K562 (cell line): ENCODE measurements around the gene ARL2. TPM values are rescaled to one million over a fixed set of nuclear protein-coding genes. Genes with fewer than 3 reads are reported as not detected.

ENCODE experiments used
- ATAC-seq: fragments of 200-7000 bp; cut with Tn5 transposase; 3 replicates; pipeline ENCODE4 v1.9.1; 2020; ENCODE audit warnings: moderate library complexity
- BruUV-seq: library from RNA; stranded (reverse); fragments of 400-500 nt; replicated peaks from 2 replicates; lab custom pipeline; 2021; lab: Mats Ljungman, UMichigan
- CTCF ChIA-PET: fragments of 300-600 bp; formaldehyde crosslinking; extraction: SDS; loops from one replicate; lab custom pipeline; 2021; ENCODE audit warnings: low intra/inter-chr PET ratio; lab: Yijun Ruan, JAX
- POLR2A ChIA-PET: fragments of 300-600, 350-650 bp; sonication (Branson Sonifier 250); formaldehyde crosslinking; extraction: SDS; loops from one replicate; lab custom pipeline; 2021; ENCODE audit warnings: antibody characterized with exemption, inconsistent platforms; lab: Yijun Ruan, JAX
- DNase-seq, 4 experiments: peaks; one replicate each; pipeline versions ENCODE4 v3.0.0 to v3.0.0-alpha.2; 2011 to 2018; ENCODE audit warnings: low spot score in 3 of 4, mixed read lengths in 3 of 4; ENCODE audit errors: extremely low read depth in 1 of 4
- FAIRE-seq: peaks from 2 replicates; lab custom pipeline; 2011; peaks lifted over from hg19 to GRCh38; lab: Jason Lieb, UNC
- H2AFZ ChIP-seq: 2 replicates; pipeline ENCODE4 v1.6.0; 2011; ENCODE audit warnings: low read depth, low read length, control low read depth, inconsistent platforms
- H3K27ac ChIP-seq: fragments of 200-600 bp; 3 replicates; pipeline ENCODE4 v1.8.0; 2011; ENCODE audit warnings: low read depth, mild to moderate bottlenecking, control low read depth, inconsistent platforms, low read length, moderate library complexity, mixed read lengths; ENCODE audit errors: extremely low read depth
- H3K27me3 ChIP-seq, 2 experiments: fragments of 300-600 bp in 1 of 2; 2 replicates in 1 of 2; 3 replicates in 1 of 2; pipeline versions ENCODE4 v1.6.0 to v1.8.0; 2011; ENCODE audit warnings: inconsistent platforms in 2 of 2, low read length in 2 of 2, mild to moderate bottlenecking in 1 of 2, mixed read lengths in 1 of 2, moderate library complexity in 1 of 2; ENCODE audit not compliant: control insufficient read depth in 2 of 2, insufficient read depth in 2 of 2
- H3K36me3 ChIP-seq: fragments of 300-600 bp; 3 replicates; pipeline ENCODE4 v1.8.0; 2011; ENCODE audit warnings: mild to moderate bottlenecking, low read length, inconsistent platforms; ENCODE audit not compliant: control insufficient read depth, insufficient read depth
- H3K4me1 ChIP-seq, 2 experiments: fragments of 200-600 bp in 1 of 2; replicated peaks in 1 of 2; 2 replicates in 1 of 2; 3 replicates in 1 of 2; pipeline versions ENCODE4 v1.5.1 to v1.8.0; 2011; ENCODE audit warnings: inconsistent platforms in 2 of 2, low read length in 2 of 2, mild to moderate bottlenecking in 1 of 2, mixed read lengths in 1 of 2, moderate library complexity in 1 of 2; ENCODE audit not compliant: control insufficient read depth in 2 of 2, insufficient read depth in 2 of 2
- H3K4me2 ChIP-seq: 2 replicates; pipeline ENCODE4 v1.6.1; 2011; ENCODE audit warnings: low read length, control low read depth, inconsistent platforms, mixed read lengths; ENCODE audit not compliant: insufficient read depth
- H3K4me3 ChIP-seq: fragments of 200-600 bp; sonication (generic), shearing (Covaris generic); 2 replicates; pipeline ENCODE4 v1.5.1; 2016; ENCODE audit warnings: control low read depth, inconsistent platforms
- H3K79me2 ChIP-seq: fragments of 200-600 bp; 3 replicates; pipeline ENCODE4 v1.8.0; 2011; ENCODE audit warnings: low read length, inconsistent platforms; ENCODE audit not compliant: control insufficient read depth, insufficient read depth
- H3K9ac ChIP-seq, 2 experiments: 2 replicates each; pipeline versions ENCODE4 v1.6.0 to v1.6.1; 2011; ENCODE audit warnings: low read depth in 2 of 2, low read length in 2 of 2, control low read depth in 1 of 2, inconsistent platforms in 1 of 2, mild to moderate bottlenecking in 1 of 2, mixed read lengths in 1 of 2; ENCODE audit not compliant: insufficient read depth in 1 of 2
- H3K9me1 ChIP-seq: one replicate; pipeline ENCODE4 v1.6.0; 2011; ENCODE audit warnings: inconsistent platforms, mild to moderate bottlenecking, low read length, moderate library complexity; ENCODE audit not compliant: control insufficient read depth, insufficient read depth
- H3K9me3 ChIP-seq: replicated peaks from 2 replicates; pipeline ENCODE4 v1.5.1; 2011; ENCODE audit warnings: low read depth, low read length, inconsistent platforms; ENCODE audit not compliant: control insufficient read depth, insufficient read depth
- H4K20me1 ChIP-seq: replicated peaks from 2 replicates; pipeline ENCODE4 v1.6.1; 2011; ENCODE audit warnings: low read length, inconsistent platforms, mixed read lengths; ENCODE audit not compliant: control insufficient read depth, insufficient read depth
- CXXC5 ChIP-seq: fragments of 250-450 bp; sonication (Bioruptor Pico); IDR thresholded peaks from 2 replicates; pipeline ENCODE4 v1.8.0; 2022; ENCODE audit warnings: inconsistent platforms, mild to moderate bottlenecking, moderate library complexity
- E2F1 ChIP-seq: sonication (generic); formaldehyde crosslinking; IDR thresholded peaks from 2 replicates; pipeline ENCODE4 v1.8.1; 2023; ENCODE audit warnings: mild to moderate bottlenecking, missing genetic modification reagents, moderate library complexity
- EGR1 ChIP-seq: fragments of 450-650 bp; conservative IDR thresholded peaks from 2 replicates; pipeline ENCODE4 v1.6.1; 2017; ENCODE audit warnings: mild to moderate bottlenecking
- FOXJ2 ChIP-seq: fragments of 200-800 bp; sonication (Bioruptor generic); IDR thresholded peaks from 2 replicates; pipeline ENCODE4 v1.6.1; 2016; ENCODE audit warnings: missing genetic modification characterization, missing compliant biosample characterization
- FOXM1 ChIP-seq, 2 experiments: fragments of 450-650 bp in 1 of 2; sonication (generic) in 1 of 2; formaldehyde crosslinking in 1 of 2; IDR thresholded peaks; 2 replicates each; pipeline versions ENCODE4 v1.6.1 to v1.9.0; 2017 to 2022; ENCODE audit warnings: low read depth in 2 of 2, mild to moderate bottlenecking in 2 of 2, missing genetic modification reagents in 1 of 2, moderate library complexity in 1 of 2
- HOMEZ ChIP-seq: fragments of 250-450 bp; sonication (Bioruptor Pico); IDR thresholded peaks from 2 replicates; pipeline ENCODE4 v1.4.0; 2020; ENCODE audit warnings: mild to moderate bottlenecking, moderate library complexity
- KDM2B ChIP-seq: fragments of 250-450 bp; sonication (Bioruptor Pico); IDR thresholded peaks from 2 replicates; pipeline ENCODE4 v1.8.0; 2021; ENCODE audit warnings: mild to moderate bottlenecking, moderate library complexity
- MYBL2 ChIP-seq, 2 experiments: fragments of 450-650 bp in 1 of 2; sonication (generic) in 1 of 2; formaldehyde crosslinking in 1 of 2; IDR thresholded peaks; 2 replicates each; pipeline versions ENCODE4 v1.6.1 to v1.8.1; 2017 to 2022; ENCODE audit warnings: borderline replicate concordance in 1 of 2, inconsistent platforms in 1 of 2, low read depth in 1 of 2, mild to moderate bottlenecking in 1 of 2, missing genetic modification reagents in 1 of 2, moderate library complexity in 1 of 2
- MYC ChIP-seq, 2 experiments: fragments of 250-450 bp in 1 of 2; sonication (Bioruptor Pico) in 1 of 2; IDR thresholded peaks; 2 replicates each; pipeline versions ENCODE4 v1.5.1 to v1.6.1; 2012 to 2021; ENCODE audit warnings: low read depth in 2 of 2, borderline replicate concordance in 1 of 2, improper control_type of control experiment in 1 of 2, low read length in 1 of 2, mild to moderate bottlenecking in 1 of 2, moderate library complexity in 1 of 2
- POLR2H ChIP-seq: IDR thresholded peaks from 2 replicates; pipeline ENCODE4 v1.6.1; 2016; ENCODE audit warnings: missing genetic modification characterization, low read depth, mild to moderate bottlenecking, control low read depth, missing compliant biosample characterization, moderate library complexity
- SIN3A ChIP-seq, 2 experiments: fragments of 150-350 bp in 1 of 2; IDR thresholded peaks; 2 replicates each; pipeline ENCODE4 v1.6.1; 2011 to 2016; ENCODE audit warnings: borderline replicate concordance in 2 of 2, low read depth in 2 of 2, low read length in 2 of 2, mild to moderate bottlenecking in 2 of 2, moderate library complexity in 2 of 2; ENCODE audit not compliant: control insufficient read depth in 1 of 2
- WGBS: fragments of 100-300 bp; shearing (Covaris generic); methylation state at CpG from one replicate; pipeline ENCODE4 v1.1.6; 2016; ENCODE audit warnings: low coverage, mixed read lengths; ENCODE audit not compliant: insufficient coverage; ENCODE audit errors: missing lambda C conversion rate; 5-methylcytosine and 5-hydroxymethylcytosine counted together
- in situ Hi-C: fragments of 300-500 bp; cut with MboI; formaldehyde crosslinking; loops from 4 replicates; pipeline ENCODE4 v1.15.0; 2018; ENCODE audit warnings: inconsistent platforms, mixed read lengths
- intact Hi-C: fragments of 100-400 bp; cut with micrococcal nuclease; formaldehyde crosslinking; loops from 2 replicates; pipeline ENCODE4 v1.14.2; 2022
- polyA plus RNA-seq, 8 experiments: library from polyadenylated mRNA; depleted of rRNA in 4 of 8; stranded (reverse) in 5 of 8; unstranded in 3 of 8; fragments of >200 nt; fragmentation: Nextera tagmentation in 2 of 8; fragmentation: Illumina TruSeq in 1 of 8; extraction: Ambion mirVana in 2 of 8; extraction: Trizol in 1 of 8; gene quantifications; 2 replicates each; pipeline versions ENCODE4 v1.2.1 to v1.2.3, GENCODE V29; 2011 to 2014; ENCODE audit warnings: inconsistent platforms in 1 of 8, missing spikeins in 1 of 8
- total RNA-seq, 7 experiments: library from RNA; depleted of rRNA in 6 of 7; stranded (reverse); fragments of >200 nt in 6 of 7; fragmentation: Illumina TruSeq in 2 of 7; extraction: Trizol in 2 of 7; gene quantifications; 2 replicates each; pipeline versions ENCODE4 v1.2.1 to v1.2.3, GENCODE V29; 2011 to 2021; ENCODE audit warnings: low replicate concordance in 1 of 7
- TF ChIP-seq, protein P1 (sequence below), 2 experiments: fragments of 450-650 bp in 1 of 2; sonication (generic) in 1 of 2; formaldehyde crosslinking in 1 of 2; IDR thresholded peaks in 1 of 2; conservative IDR thresholded peaks in 1 of 2; 2 replicates each; pipeline versions ENCODE4 v1.6.1 to v1.8.1; 2016 to 2023; ENCODE audit warnings: mild to moderate bottlenecking in 2 of 2, moderate library complexity in 2 of 2, inconsistent platforms in 1 of 2, missing genetic modification reagents in 1 of 2

ARL2 gene
- total and polyA plus RNA-seq, 9 of the 15 experiments (the other 6 are each of a cell fraction or from before 2014, with no cell fraction given): 5.7 to 154 (median 92.2) TPM

DNA sequence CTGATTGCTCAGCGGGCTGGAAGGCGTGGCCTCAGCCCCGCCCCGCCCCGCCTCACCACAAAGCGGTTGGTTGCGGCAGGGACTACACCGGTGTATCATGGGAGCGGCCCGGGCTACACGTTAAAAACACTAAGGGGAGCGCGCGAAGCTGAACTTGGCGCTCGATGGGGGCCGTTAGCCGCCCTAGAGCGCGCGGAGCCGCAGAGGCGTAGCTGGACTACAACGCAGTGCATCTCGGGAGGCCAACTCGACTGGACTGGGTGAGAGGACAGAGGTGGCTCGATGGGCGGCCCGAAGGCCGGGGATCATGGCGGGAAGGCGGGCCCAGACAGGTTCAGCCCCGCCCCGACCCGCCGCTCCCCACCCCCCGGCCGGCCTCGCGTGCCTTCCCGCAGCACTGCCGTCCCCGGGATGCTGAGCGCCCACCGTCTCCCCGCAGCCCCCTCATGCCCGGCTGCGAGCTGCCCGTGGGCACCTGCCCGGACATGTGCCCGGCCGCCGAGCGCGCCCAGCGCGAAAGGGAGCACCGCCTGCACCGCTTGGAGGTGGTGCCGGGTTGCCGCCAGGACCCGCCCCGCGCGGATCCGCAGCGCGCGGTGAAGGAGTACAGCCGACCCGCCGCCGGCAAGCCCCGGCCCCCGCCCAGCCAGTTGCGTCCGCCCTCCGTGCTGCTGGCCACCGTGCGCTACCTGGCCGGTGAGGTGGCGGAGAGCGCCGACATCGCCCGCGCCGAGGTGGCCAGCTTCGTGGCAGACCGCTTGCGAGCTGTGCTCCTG is 27.1 kb downstream of the ARL2 start, which contains the start of gene SAC3D1:
TSS of gene SAC3D1 (plus strand) at position 364 of the 776 bp plus-strand sequence. CDS start at position 447, 83 bp downstream.
- CTCF ChIA-PET: interaction anchor here (0.7 kb wide), 1 partner anchor 27 kb away, joined by 4 read pairs; no protein-coding TSS in a partner anchor
- peak within 1 kb of the TSS; percentile 82 to 94 for H3K9ac ChIP-seq
- H3K4me3 ChIP-seq: peak within 1 kb of the TSS; percentile 89
- H3K9me1 ChIP-seq: no peaks in the 10 kb centered on the region
- peaks cover 35% of the 10 kb centered on the region; the same call in 2 of the 3 replicates for H3K36me3 ChIP-seq
- no peaks in the 10 kb centered on the region for H3K9me3 ChIP-seq
- no TSS peak for BruUV-seq
- under 1% methylated on average over 47 of the region's 91 CpGs for WGBS
- H3K27me3 ChIP-seq: no peaks in the 10 kb centered on the region
- in situ Hi-C loops (no loop called here), intact Hi-C loops (loop anchor here (2.0 kb wide), 1 partner anchor 26 kb away; the partner anchor contains the start of gene ARL2)
- H2AFZ ChIP-seq: peak within 1 kb of the TSS; percentile 90
- peaks cover 24% of the 10 kb centered on the region for H3K79me2 ChIP-seq
- POLR2A ChIA-PET: interaction anchor here (0.6 to 1.9 kb wide), 23 partner anchors 8 to 569 kb away, joined by 3 to 9 read pairs (median 4); partner anchors contain the start of genes ARL2, FAU, MALAT1 and MRPL49
- FAIRE-seq (peak; percentile 96), DNase-seq (peak; percentile 93 to 95 (median 94)), ATAC-seq (peak; percentile 97)
- H3K4me1 ChIP-seq: peaks cover 10 to 56% of the 10 kb centered on the region in 2 experiments; a peak in 4 of 5 replicates
- H3K27ac ChIP-seq: peak within 1 kb of the TSS; percentile 96
- H3K4me2 ChIP-seq: peak within 1 kb of the TSS; percentile 79
- H4K20me1 ChIP-seq: no peaks in the 10 kb centered on the region; the same call in 1 of the 2 replicates
- TF ChIP-seq CXXC5 (CRISPR knock-in tag) (peak; percentile 85), MYC (IDR thresholded peaks at IDR 0.05; ENCODE audit: low read depth, low read length) (peak; percentile 46; the same call in 1 of the 2 replicates), MYC (CRISPR knock-in tag; IDR thresholded peaks at IDR 0.05; ENCODE audit: borderline replicate concordance, low read depth) (peak; percentile 65; the same call in 1 of the 2 replicates), FOXJ2 (tag) (peak; percentile 29; the same call in 1 of the 2 replicates), MYBL2 (IDR thresholded peaks at IDR 0.05; ENCODE audit: low read depth) (peak; percentile 95), MYBL2 (CRISPR knock-in tag; IDR thresholded peaks at IDR 0.05; ENCODE audit: borderline replicate concordance) (no peak; the same call in 1 of the 2 replicates), KDM2B (no peak), HOMEZ (CRISPR knock-in tag) (0 out of 2 replicates have a peak, but pooled peaks have one; percentile 29), EGR1 (0 out of 2 replicates have a peak, but pooled peaks have one; percentile 7), FOXM1 (IDR thresholded peaks at IDR 0.05; ENCODE audit: low read depth) (peak; percentile 81), FOXM1 (CRISPR knock-in tag; IDR thresholded peaks at IDR 0.05; ENCODE audit: low read depth) (no peak; the same call in 1 of the 2 replicates), SIN3A (IDR thresholded peaks at IDR 0.05; ENCODE audit: borderline replicate concordance in 2 of 2, control insufficient read depth in 1 of 2, low read depth in 2 of 2, low read length in 2 of 2) (peak in 1 of 2 experiments; percentile 46; a peak in 1 of 4 replicates), E2F1 (peak; percentile 97), POLR2H (peak; percentile 79)
- TF ChIP-seq, protein P1, sequence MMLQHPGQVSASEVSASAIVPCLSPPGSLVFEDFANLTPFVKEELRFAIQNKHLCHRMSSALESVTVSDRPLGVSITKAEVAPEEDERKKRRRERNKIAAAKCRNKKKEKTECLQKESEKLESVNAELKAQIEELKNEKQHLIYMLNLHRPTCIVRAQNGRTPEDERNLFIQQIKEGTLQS (IDR thresholded peaks at IDR 0.05): no peak
- TF ChIP-seq, protein P1 (CRISPR knock-in tag; conservative IDR thresholded peaks at IDR 0.05): 0 out of 2 replicates have a peak, but pooled peaks have one; percentile 18
